GM19372 (cell line): Measurements from ENCODE around the gene TMEM181.
"Not testable (repeated sequence)": the region's sequence is repeated elsewhere in the genome, so short reads cannot be mapped to it uniquely, and the experiment has no call there.

Experiments used
- ATAC-seq: cut with Tn5 transposase; IDR thresholded peaks from one replicate; pipeline ENCODE4 v1.9.1; 2021; ENCODE audit warnings: mild to moderate bottlenecking, low read depth, moderate library complexity; ENCODE audit not compliant: unreplicated experiment

Gene TMEM181

DNA sequence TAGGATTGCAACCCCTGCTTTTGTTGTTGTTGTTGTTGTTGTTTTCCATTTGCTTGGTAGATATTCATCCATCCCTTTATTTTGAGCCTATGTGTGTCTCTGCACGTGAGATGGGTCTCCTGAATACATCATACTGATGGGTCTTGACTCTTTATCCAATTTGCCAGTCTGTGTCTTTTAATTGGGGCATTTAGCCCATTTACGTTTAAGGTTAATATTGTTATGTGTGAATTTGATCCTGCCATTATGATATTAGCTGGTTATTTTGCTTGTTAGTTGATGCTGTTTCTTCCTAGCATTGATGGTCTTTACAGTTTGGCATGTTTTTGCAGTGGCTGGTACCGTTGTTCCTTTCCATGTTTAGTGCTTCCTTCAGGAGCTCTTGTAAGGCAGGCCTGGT is 58.4 kb downstream of the TMEM181 start:
- ATAC-seq: not testable (repeated sequence)

DNA sequence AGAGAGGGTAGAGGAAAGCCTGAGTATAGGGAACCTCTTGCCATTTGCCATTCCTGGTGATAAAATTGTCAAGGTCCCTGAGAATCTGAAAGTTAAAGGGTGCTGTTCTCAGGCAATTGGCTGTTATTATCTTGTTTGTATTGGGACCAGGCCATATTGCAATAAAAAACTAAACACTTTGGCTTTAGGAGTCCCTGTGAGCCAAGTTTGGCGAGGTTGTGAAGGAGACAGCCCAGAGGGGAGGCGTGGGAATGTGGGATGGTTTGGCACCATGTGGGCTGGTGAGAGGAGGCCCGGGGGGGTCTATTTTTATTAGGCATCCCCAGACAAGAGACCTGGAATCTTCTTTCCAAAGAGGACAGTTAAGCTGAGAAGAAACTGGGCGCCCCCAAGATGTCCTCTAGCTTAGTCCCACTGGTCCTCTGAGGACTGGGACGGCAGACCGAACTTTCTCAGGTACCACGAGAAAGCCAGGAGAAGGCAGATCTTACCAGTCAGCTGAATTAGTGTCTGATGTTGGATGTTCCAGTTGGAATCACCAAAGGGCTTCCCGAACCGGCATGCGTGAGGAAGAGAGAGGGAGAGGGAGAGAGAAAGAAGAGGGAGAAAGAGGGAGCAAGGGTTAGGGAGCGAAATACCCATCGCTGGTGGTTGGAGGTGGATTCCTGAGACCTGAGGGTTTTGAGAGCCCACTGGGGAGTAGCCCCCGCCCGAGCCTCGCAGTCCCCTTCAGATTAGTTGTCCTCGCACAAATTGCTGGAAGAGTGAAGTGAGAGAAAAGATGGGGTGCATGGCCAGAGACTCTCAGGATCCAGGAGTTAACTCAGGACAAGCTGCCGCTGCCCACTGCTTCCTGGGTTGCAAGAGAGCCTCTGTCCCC is 60.3 kb downstream of the TMEM181 start:
- no peak for ATAC-seq

DNA sequence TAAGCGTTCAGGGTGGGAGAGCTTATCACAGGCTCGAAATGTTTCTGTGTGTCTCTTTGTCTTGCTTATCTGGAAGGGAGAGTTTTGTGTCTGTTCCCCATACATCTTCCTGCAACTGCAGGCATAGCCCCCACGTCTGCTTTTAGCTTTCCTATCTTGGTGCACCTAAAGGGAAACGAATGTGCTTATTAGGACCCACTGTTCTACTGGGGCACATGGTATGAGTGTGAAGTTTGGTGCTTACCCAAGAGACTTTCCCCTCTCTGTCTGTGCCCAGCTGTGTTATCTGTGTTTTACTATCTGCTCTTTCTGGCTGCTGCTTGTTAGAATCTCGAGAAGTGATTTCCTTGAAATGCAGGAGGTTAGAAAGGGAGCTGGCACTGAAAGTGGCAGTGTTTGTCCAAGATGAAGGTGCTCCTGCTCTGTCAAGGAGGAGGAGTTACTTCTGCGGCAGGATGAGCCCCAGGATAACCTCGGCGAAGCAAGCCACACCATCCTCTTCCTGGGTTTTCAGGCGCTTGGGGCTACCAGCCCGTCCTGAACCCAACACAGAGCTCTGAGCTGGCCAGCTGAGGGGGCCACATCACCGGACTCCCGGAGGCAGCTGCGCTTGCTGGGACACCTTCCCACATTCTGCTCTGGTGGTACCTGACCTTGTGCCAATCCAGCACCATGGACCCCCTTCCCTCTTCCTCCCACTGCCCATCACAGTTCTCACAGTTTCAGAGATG is 61.2 kb downstream of the TMEM181 start:
- ATAC-seq: no peak

GRCh38 chr6:158621694-158622544 is 62.0 kb downstream of the TMEM181 start:
- ATAC-seq: no peak

DNA sequence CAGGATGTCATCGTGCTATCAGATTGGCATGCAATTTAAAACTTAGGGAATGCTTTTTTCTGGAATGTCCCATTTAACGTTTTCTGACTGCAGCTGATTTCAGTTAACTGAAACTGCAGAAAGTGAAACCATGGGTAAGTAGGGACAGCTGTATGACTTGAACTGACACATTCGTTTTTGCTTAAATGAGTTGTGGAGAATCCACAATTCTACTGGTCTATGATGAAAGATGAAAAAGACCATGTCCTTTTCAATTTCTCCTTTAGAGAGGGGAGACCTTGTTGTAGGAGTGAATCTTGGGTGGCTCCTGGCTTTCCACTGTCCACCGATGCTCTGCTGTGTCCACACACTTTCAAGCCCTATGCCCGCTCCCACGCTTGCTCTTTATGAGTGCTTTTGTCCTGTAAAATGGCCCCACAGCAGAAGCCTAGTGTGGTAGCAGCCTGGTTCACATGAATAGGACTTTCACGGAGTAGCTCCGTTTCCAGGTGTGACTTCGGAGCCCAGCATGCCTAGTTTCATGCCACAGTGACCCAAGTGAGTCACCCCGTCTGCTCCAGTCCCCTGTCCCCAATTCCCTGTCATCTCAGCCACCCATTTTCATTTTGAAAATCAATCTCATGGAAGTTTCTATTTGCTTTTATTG is 62.8 kb downstream of the TMEM181 start:
- ATAC-seq: no peak

- no peak for ATAC-seq
Measured at GRCh38 chr6:158624684-158625682, 65.1 kb downstream of the TMEM181 start.

- no peak for ATAC-seq
Measured at GRCh38 chr6:158625881-158626305, 66.0 kb downstream of the TMEM181 start.

GRCh38 chr6:158626360-158627167 is 66.7 kb downstream of the TMEM181 start:
- no peak for ATAC-seq

DNA sequence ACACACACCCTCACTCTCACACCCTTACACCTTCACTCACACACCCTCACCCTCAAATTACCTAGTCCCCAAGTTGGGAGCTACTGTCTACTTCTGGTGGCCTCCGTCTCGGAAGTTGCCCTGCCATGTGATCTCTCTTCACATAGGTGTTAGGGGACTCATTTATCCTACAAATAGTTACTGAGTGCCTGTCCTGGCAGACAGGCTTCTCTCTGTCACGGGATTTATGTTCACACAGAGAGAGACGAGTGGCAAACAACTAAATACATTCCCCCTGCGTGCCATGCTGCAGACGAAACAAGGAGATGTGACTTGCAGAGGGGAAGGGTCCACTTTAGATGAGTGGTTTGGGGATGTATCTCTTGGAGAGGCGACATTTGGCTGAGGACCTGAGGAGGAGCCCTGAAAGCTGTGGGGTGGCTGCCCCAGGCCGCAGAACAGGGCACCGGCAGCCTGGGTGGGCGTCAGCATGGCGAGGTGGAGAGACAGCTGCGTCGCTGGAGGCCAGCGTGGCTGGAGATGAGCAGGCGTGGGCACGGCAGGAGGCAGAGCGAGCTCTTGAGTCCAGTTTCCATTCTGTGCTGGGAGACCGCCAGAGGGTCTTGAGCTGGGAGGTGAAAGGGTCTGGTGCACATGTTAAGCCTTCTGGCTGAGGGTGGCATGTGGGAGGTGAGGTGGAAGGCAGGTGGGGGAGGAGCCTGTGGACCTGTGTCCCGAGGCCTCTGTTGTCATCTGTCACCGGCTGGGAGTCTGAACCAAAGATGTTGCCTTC is 67.5 kb downstream of the TMEM181 start:
- ATAC-seq: no peak

GRCh38 chr6:158627940-158628211 is 68.0 kb downstream of the TMEM181 start:
- no peak for ATAC-seq

GRCh38 chr6:158628542-158628941 is 68.7 kb downstream of the TMEM181 start:
- ATAC-seq: no peak

DNA sequence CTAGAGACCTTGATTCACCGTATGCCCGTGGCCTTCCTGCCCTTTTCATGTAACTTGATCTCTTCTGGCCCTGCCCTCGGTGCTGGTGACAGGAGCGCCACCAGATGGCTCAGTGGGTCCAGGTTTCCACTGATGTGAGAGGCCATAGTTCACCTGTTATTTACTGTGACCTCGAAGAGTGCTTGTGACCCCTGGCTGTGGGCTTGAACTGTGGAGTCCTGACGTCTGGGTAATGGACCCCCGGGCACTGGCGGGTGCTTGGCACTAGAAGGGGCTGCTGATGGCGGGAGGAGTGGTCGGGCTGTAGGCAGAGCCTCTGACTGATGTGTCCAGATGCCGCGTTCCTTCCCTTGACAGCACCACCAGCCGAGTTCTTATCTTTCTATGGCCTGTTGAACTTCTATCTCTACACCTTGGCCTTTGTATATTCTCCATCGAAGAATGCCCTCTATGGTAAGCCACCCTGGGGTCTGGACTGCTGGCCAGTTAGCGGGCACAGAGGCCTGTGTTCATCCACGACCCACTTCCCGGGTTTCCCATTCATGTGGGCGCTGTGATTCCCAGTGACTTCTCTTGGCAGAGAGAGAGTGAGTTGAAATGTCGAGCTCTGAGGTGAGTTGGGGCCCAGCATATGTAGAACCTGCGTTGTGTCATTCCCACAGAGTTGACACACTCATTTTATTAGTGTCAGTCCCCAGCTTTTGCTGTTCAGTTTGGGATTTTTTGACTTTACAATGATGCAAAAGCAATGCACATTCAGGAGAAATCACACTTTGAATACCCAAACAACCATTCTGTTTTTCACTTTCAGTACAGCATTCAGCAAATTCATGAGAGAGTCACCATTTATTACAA is 69.7 kb downstream of the TMEM181 start:
- no peak for ATAC-seq

DNA sequence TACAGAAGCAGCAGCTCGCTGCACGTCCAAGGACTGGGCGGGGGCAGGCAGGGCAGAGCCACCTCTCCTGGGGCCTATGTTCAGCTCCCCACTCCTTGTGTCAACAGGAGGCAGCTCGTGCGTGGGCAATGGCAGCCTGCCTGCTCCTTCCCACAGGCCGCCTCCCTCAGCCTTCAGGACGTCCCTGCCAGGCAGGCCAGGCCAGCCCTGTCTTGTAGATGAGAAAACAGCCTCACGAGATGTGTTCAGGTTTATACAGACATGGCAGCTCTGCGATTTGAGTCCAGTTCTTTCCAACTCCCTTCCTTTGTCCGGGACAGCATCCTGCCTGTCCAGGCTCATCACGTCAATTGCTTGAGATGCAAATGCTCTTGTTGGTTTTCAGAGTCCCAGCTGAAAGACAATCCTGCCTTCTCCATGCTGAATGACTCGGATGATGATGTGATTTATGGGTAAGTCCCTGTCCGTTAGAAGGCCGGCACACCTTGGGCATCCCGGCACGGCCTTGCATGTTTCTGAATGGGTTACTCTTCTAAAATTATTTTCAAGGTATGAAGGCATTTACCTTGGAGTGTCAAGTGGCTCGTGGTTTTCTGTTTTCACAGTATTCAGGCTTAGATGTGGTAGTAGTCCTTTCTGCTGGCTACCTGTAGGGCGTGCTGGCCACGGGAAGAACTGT is 71.2 kb downstream of the TMEM181 start:
- ATAC-seq: no peak

DNA sequence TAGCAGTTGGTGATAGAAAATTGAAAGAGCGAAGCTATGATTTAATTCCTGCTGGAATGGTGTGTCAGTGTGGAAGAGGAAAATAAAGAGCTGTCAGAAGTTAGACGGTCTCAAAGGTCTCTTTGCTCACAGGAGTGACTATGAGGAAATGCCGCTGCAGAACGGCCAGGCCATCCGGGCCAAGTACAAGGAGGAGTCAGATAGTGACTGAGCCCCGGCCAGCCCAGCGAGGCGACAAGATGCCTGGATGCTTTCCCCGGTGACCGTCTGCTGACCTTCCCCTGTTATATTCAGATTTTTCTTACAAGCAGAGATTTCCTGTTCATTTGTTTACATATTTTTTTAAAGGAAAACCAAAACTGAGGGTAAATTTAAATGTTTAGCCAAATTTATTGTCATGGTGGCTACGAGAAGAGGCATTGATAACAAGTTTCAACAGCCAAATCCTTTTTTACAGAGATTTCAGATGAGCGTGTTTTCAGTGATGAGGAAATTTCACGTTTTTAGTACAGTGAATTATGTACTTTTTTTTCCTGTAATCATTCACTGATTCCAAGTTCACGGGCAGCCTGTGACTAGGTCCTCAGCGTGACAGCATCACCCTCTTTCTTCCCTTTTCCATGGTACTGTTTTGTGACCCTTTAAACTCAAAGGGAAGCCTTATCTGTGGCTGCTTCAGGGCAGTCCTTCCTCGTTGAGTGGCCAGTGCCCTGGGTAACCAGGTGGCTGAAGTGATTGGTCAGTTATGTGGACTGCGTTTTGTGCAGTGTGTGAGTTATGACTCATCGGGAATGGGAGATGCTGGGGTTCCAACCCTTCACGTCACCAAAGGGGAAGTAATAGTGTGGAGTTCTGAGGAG is 72.0 kb downstream of the TMEM181 start:
- ATAC-seq: no peak

- ATAC-seq: not testable (repeated sequence)
Measured at GRCh38 chr6:158632538-158633119, 72.7 kb downstream of the TMEM181 start.
